ENCODE measurements around the gene LAMTOR2.

LAMTOR2 gene

GRCh38 chr1:156104065-156104810, 49.7 kb downstream of the LAMTOR2 start:
- peaks cover 75 to 88% of the 10 kb centered on the region in 2 donors for H3K4me1 Mint-ChIP-seq
- H3K4me3 Mint-ChIP-seq: peak overlapping the region; percentile 46 to 66
- no peaks in the 10 kb centered on the region for H3K9me3 Mint-ChIP-seq
- peak; percentile 19 for ATAC-seq (replicated peaks)
- H3K27me3 Mint-ChIP-seq: peaks cover 0 to 6% of the 10 kb centered on the region in 2 donors
- H3K36me3 Mint-ChIP-seq: peaks cover 0 to 1% of the 10 kb centered on the region in 2 donors
- no peak for DNase-seq
- H3K27ac Mint-ChIP-seq: peak overlapping the region; percentile 98

GRCh38 chr1:156104861-156105832, 50.6 kb downstream of the LAMTOR2 start:
- DNase-seq (no peak), ATAC-seq (replicated peaks) (no peak)
- H3K4me3 Mint-ChIP-seq: peak overlapping the region; percentile 80 to 83
- H3K4me1 Mint-ChIP-seq: peaks cover 73 to 91% of the 10 kb centered on the region in 2 donors
- H3K36me3 Mint-ChIP-seq: peaks cover 0 to 4% of the 10 kb centered on the region in 2 donors
- H3K27me3 Mint-ChIP-seq: peaks cover 0 to 6% of the 10 kb centered on the region in 2 donors
- peak overlapping the region; percentile 98 for H3K27ac Mint-ChIP-seq
- no peaks in the 10 kb centered on the region for H3K9me3 Mint-ChIP-seq

DNA sequence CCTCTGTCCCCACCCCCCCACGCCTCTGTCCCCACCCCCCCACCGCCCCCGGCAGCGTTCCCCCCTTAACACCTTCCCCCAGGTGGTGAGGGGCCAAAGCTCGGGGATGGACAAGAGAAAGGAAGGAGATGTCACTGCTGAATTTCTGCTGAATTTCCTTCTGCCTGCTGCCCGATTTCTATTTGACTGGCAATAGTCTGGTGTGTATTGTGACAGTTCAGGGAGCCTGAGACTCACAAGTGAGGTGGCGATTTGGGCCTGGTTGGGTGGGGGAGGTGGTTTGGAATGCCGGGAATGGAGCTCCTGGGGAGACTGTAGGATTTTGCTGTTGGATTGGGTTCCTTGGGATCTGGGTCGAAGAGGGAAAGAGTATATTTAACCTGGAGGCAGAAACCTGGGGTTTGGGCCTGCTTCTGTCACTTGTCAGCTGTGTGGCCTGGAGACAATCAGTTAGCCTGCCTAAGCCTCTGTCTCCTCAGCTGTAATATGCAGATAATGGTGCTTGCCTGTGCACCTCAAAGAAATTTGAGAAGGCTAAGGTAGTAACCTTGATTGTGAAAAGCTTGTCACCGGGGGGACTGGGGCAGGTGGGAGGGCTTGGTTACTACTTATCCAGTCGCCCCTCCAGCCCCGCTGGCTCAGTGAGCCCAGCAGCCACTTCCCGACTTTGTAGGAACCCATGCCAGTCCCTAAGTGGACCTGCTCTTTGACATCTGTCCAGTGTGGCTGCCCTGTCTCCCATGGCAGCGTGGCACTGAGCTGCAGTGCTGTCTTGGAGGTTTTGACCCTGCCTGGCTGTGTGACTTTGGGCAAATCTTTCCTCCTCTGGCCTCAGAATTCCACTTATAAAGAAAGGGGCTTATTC, 52.3 kb downstream of the LAMTOR2 start:
- peaks cover 0 to 9% of the 10 kb centered on the region in 2 donors for H3K36me3 Mint-ChIP-seq

DNA sequence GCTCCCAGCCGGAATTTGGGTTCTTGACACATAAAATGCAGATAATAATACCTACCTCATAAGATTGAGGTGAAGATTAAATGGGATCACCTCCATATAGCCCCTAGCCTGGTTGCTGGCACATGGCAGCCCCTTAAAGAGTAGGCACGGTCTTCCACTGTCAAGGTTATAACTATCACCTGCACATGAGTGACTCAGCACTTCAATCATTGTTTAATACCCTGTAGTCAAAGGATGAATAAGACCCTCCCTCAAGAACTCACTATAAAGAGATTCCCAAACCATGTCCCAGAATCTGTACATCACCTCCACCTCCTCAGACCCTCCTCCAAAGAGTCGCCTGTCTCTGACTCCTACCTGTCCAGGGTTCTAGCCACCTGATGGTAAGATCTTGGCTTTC, 53.5 kb downstream of the LAMTOR2 start:
- Mint-ChIP-seq H3K36me3 (peaks cover 2 to 9% of the 10 kb centered on the region in 2 donors), H3K9me3 (no peaks in the 10 kb centered on the region), H3K4me1 (peaks cover 60 to 88% of the 10 kb centered on the region in 2 donors), H3K4me3 (peak overlapping the region; percentile 62 to 80), H3K27ac (peak overlapping the region; percentile 98), H3K27me3 (no peaks in the 10 kb centered on the region)
- ATAC-seq (replicated peaks): no peak
- DNase-seq: no peak

More for the DNA sequence above, 52.3 kb downstream of the LAMTOR2 start:
- ATAC-seq (replicated peaks) (peak; percentile 50 to 56), DNase-seq (no peak)
- H3K4me1 Mint-ChIP-seq: peaks cover 64 to 83% of the 10 kb centered on the region in 2 donors
- peak overlapping the region; percentile 80 to 89 for H3K4me3 Mint-ChIP-seq
- H3K27me3 Mint-ChIP-seq: no peaks in the 10 kb centered on the region
- peak overlapping the region; percentile 98 for H3K27ac Mint-ChIP-seq
- no peaks in the 10 kb centered on the region for H3K9me3 Mint-ChIP-seq

Data from stimulated activated naive B cell treated with anti-CD40 and anti-IgM and Interleukin-4, amounts not matched to agents 10 μg/mL and 1 μg/mL and 100 μg/mL, for 72 hours (primary cell).